SK-N-MC (cell line): Measurements from ENCODE around the gene SLU7.

ENCODE experiments used
- EZH2 ChIP-seq: fragments of 200-600 bp; sonication (generic); IDR thresholded peaks from one replicate; pipeline ENCODE4 v1.6.1; 2017; ENCODE audit warnings: antibody characterized with exemption
- FOXP2 ChIP-seq: optimal IDR thresholded peaks from 2 replicates; pipeline ENCODE3; 2011; ENCODE audit warnings: mild to moderate bottlenecking, moderate library complexity; ENCODE audit not compliant: insufficient read depth; ENCODE audit errors: extremely low read length, control extremely low read depth
- POLR2AphosphoS5 ChIP-seq: IDR thresholded peaks from 2 replicates; pipeline ENCODE4 v1.6.1; 2012; ENCODE audit warnings: mild to moderate bottlenecking, low read depth, low read length, borderline replicate concordance

DNA sequence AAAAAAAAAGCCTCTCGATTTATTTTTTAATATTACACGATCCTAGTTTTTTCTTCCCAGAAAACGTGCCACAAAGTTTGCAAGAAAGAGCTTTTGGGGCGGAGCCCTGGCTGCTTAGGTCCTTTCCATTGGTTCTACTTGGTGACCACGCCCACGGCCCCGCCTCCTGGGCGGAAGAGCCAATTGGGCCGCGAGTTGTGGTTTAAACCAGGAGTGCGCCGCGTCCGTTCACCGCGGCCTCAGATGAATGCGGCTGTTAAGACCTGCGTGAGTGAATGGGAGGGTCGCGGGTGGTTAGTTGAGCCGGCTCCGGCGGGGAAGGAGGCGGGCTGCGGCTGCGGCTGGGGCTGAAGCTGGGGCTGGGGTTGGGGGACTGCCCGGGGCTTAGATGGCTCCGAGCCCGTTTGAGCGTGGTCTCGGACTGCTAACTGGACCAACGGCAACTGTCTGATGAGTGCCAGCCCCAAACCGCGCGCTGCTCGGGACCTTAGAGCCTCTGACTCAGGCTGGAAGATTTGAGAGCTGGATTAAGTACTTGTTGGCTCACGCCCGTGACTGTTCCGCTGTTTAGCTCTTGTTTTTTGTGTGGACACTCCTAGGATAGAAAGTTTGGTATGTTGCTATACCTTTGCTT, 2.9 kb upstream of the SLU7 start, which contains the start of gene PTTG1:
- TF ChIP-seq POLR2AphosphoS5 (peak; percentile 94), FOXP2 (no peak), EZH2 (no peak)
